Kidney glomerular epithelial cell (primary cell): ENCODE measurements around the gene ACTR5.

Experiments
- DNase-seq: peaks from one replicate; lab custom pipeline; 2025; lab: John Stamatoyannopoulos, UW

Gene ACTR5

DNA sequence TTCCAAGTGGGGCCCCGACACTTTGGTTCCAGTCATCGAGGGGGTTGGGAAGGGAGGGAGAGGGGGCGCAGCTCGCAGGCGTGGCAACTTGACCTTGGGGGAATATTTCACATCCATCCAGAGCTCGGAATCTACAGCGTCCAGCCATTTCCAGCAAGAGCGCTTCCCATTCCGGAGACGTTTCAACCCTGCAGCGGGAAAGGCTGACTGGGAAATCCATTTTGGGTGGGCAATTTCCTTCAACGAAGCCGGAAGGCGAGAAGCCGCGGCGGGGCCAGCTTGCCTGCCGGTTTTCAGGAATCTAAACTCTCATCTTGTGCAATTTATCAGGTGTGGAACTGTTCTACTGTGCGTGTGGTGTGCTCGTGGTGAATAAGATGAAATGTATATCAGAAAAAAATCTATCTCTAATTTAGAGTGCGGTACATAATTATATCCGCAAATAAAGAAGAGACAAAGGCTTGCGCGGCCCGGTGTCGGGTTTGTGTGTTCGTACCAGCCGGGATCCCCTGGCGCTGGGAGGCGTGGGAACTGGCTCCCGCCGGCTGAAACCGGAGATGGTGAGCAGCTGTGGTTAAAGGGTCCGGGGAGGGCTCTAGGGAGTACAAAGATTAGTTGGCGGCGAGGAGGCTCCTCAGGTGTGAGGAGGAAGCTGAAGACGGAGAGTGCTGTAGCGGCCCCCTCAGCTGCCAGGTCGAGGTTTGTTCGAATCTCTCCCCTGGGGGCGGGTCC, 19.2 kb upstream of the ACTR5 start:
- DNase-seq: no peak

DNA sequence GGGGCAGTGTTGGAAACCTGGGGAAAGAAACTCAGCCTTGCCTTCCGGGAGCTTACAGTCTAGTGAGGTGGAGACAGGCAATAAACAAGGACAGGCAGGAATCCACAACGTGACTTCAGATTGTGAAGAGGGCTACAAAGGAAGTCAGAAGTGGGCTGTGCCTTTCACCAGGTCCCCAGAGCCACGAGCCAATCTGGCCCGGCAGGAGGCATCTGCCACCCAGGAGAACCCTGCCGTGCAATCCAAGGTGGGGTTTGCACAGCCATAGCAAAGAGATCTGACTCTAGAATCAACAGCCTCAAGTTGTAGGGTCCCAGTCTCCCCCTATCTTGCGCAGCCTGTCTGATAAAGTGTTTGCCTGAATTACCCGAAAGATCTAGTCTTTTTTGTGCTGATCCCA, 18.5 kb upstream of the ACTR5 start:
- DNase-seq: no peak

GRCh38 chr20:38730167-38730988, 17.9 kb upstream of the ACTR5 start:
- no peak for DNase-seq

GRCh38 chr20:38730989-38731737, 17.1 kb upstream of the ACTR5 start:
- DNase-seq: peak; percentile 25

- no peak for DNase-seq
These were observed 16.5 kb upstream of the ACTR5 start for GRCh38 chr20:38731738-38732113.

DNA sequence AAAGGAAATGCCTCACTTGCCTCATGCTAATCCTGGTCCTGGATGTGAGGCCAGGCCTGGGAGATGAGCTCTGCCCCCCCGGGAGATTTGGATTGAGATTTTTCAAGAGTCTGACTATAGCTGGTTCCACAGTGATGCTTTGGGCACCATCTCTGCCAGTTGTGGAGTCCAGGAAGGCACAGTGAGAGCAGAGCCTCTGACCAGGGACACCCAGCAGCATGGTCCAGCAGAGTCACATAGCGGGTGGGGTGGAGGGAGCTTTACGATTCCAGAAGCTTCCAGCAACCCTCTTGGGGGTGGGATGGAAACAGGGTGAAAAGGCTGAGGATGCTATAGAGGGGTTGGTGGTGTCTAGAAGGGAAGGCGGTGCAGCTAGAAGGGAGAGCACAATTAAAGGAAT, 15.3 kb upstream of the ACTR5 start:
- no peak for DNase-seq

GRCh38 chr20:38735172-38735571, 13.1 kb upstream of the ACTR5 start:
- no peak for DNase-seq

GRCh38 chr20:38737887-38738286, 10.4 kb upstream of the ACTR5 start:
- no peak for DNase-seq

DNA sequence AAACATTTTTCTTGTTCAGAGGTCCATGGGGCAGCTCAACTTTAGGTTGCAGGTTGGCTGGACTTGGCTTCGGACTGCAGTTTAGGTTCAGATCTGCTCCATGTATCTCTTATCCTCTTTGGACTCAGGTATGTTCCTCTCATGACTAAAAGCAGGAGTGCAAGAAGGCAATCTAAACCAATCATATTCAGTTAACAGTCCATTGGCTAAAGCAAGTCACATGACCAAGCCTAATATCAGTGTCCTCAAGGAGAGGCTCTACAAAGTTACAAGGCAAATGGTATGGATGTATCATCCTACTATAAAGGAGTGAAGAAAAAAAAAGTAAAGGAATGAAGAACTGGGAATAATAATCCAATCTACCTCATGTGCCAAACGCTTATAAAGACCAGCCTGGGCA, 2.5 kb upstream of the ACTR5 start:
- DNase-seq: no peak

DNA sequence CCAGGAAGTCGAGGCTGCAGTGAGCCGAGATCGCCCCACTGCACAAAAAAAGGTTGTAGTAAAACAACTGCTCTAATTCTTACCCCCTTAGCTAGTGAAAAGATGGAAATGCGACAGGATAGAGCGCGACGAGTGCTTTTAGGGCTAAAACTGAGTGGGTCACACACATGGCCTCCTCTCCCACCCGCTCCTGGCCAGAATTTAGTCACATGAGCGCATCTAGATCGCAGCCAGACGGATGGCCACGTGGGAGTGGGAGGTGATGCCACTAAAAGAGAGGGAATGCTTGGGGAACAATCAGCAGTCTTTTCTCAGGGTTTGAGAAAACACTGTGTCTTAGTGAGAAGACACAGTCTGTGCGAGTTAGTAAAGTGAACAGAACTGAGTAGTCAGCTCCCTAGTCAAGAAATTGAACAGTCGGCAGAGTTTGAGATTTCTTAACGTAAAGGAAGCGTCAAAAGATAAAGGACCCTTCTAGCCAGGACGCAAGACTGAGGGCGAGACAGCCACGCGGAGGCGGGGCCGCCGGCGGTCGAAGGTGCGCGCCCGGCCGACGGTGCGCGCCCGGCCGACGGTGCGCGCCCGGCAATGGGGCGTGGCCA, 664 bp upstream of the ACTR5 start:
- DNase-seq: no peak

DNA sequence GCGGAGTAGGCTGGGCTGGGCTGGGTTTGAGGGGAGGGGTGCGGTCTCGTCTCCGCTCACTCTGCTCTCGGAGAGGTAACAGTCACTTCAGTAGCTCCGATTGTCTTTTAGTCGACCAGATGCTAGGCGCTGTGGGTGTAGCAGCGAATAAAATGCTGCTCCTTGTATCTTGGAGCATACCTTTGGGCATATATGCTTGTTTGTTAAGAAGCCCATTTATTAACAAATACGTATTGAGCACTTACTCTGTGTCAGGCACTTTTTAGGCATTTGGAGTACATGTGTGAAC, 545 bp downstream of the ACTR5 start:
- DNase-seq: peak; percentile 23

DNA sequence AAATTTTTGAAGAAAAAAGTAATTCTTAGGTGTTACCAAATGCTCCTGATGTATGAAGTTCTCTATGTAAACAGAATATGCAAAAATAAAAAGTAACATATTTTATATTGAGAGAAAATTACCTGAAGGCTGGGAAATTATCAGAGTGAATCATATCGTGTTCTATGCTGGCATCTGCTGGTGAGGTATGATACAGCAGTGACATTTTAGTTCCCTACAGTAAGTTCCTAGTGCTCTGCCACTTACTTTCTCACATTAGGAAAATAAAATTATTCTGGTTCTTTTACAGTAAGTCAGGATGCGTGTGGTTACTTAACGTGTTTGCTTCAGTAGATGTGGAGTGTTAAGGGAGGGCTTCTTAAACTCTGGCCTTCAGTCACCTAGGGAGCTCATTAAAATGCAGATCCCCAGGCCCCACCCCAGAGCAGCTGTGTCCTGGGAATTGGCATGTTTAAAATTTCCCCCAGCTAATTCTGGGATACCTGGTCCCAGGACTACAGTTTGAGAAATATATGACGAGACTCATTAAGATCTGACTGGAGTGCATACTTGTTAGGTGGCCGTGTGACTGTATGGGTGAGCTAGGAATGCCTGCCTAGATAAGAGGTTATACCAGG, 3.2 kb downstream of the ACTR5 start:
- peak; percentile 59 for DNase-seq

DNA sequence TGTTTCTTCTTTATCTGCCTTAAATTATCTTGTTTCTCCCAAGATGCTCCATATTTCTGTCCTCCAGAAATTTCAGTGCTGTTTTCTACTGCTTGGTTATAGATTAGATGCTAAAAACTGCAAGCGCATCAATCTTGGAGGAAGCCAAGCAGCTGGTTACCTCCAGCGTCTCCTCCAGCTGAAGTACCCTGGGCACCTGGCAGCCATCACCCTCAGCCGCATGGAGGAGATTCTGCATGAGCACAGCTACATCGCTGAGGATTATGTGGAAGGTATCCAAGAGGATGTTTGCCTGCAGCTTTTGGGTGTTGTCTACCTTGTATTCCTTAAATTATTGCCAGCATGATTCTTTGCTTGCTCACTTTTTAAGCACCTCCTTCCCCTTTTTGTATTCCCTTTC, 3.8 kb downstream of the ACTR5 start:
- no peak for DNase-seq

DNA sequence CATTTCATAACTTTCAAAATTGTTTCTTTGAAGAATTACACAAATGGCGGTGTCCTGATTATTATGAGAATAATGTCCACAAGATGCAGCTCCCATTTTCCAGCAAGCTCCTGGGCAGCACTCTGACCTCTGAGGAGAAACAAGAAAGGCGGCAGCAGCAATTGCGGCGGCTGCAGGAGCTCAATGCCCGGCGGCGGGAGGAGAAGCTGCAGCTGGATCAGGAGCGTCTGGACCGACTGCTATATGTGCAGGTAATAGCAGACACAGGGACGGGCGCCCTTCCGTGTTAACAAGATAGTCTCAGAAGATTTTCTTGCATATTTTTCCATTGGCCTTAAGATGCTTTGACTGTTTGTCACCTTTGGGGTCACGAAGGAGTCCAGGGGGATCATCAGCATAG, 6.7 kb downstream of the ACTR5 start:
- DNase-seq: no peak

DNA sequence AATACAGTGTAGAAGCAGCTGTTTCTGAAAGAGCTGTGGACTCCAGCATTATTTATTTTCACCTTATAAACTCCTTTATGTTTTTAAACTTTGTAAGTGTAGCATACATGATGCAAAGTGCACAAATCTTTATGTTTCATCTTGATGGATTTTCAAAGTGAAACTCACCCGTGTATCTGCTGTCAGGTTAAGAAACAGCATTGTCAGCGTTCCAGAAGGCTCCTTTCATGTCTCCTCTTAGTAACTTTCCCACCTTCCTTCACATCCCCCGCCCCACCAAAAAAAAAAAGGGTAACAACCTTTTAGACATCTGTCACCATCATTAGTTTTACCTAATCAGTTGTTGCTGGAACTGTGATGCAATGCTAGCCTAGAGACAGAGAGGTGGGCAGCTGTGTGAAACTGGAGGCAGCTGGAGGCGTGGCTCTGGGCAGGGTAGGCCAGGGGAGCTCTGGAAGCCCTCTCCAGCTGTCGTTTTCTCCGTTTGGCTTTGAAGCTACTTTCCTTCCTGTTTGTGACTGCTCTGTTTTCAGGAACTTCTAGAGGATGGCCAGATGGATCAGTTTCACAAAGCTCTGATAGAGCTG, 7.2 kb downstream of the ACTR5 start:
- DNase-seq: no peak

- DNase-seq: no peak
These were observed 9.0 kb downstream of the ACTR5 start for GRCh38 chr20:38757145-38757775.

GRCh38 chr20:38759106-38759505, 10.8 kb downstream of the ACTR5 start:
- no peak for DNase-seq

DNA sequence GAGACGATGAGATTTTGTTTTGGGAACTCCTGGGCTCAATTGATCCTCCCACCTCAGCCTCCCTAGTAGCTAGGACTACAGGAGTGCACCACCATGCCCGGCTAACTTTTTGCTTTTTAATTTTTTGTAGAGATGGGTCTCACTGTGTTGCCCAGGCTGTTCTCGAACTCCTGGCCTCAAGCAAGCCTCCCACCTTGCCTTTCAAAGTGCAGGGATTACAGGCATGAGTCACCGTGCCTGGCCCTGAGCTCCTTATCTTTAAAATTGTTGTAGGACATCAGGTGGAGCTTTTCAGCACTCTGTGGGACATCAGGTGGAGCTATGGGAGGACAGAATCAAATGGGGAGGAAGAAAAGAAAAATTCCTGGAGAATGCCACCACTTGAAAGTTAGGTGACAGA, 12.7 kb downstream of the ACTR5 start:
- no peak for DNase-seq

DNA sequence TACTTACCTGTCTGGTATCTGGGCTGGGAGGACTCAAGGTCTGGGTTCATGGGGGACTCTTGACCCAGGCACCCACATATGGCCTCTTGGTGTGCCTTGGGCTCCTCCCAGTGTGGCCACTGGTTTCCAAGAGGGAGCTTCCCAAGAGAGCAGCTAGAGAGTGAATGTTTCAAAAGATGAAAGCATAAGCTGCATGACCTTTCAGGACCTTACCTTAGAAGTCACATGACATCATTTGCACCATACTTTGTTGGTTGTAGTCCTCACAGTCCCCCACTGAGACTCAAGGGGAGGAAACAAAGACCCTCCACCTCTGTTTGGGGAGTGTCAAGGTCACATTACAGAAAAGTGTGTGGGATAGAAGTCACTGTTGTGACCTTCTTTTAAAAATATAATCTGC, 13.9 kb downstream of the ACTR5 start:
- DNase-seq: no peak

GRCh38 chr20:38763616-38764015, 15.4 kb downstream of the ACTR5 start:
- no peak for DNase-seq

GRCh38 chr20:38764567-38765318, 16.5 kb downstream of the ACTR5 start:
- peak; percentile 76 for DNase-seq
